Activated CD4-positive, alpha-beta T cell treated with anti-CD3 and anti-CD28 coated beads, Interleukin-2, amount 10 ng/mL, durations not matched to agents 7 days and 5 days (primary cell): ENCODE results near the gene ZSWIM9. TPM values are rescaled to one million over a fixed set of nuclear protein-coding genes. Genes with fewer than 3 reads are reported as not detected.

Experiments used
- CTCF ChIA-PET: fragments of 350-600 bp; sonication (Branson Sonifier 250); formaldehyde crosslinking; loops from one replicate; lab custom pipeline; 2021; ENCODE audit warnings: antibody characterized with exemption; lab: Charles Lee
- POLR2A ChIA-PET: fragments of 350-600 bp; sonication (Branson Sonifier 250); formaldehyde crosslinking; loops from one replicate; lab custom pipeline; 2021; ENCODE audit warnings: antibody characterized with exemption; lab: Charles Lee
- DNase-seq: peaks from one replicate; pipeline ENCODE4 v3.0.0-alpha.2; 2020
- H3K27ac Mint-ChIP-seq: one replicate; pipeline ENCODE4 v1.8.0; 2021; ENCODE audit warnings: mild to moderate bottlenecking, moderate library complexity, mixed read lengths
- H3K27me3 Mint-ChIP-seq: one replicate; pipeline ENCODE4 v1.8.0; 2021; ENCODE audit warnings: mixed read lengths
- H3K36me3 Mint-ChIP-seq: one replicate; pipeline ENCODE4 v1.8.0; 2021; ENCODE audit warnings: low read depth, mixed read lengths
- H3K4me1 Mint-ChIP-seq: one replicate; pipeline ENCODE4 v1.8.0; 2021; ENCODE audit warnings: mixed read lengths
- H3K4me3 Mint-ChIP-seq: one replicate; pipeline ENCODE4 v1.8.0; 2021; ENCODE audit warnings: mild to moderate bottlenecking, moderate library complexity, mixed read lengths
- H3K9me3 Mint-ChIP-seq: one replicate; pipeline ENCODE4 v1.8.0; 2021; ENCODE audit warnings: mixed read lengths
- total RNA-seq, 2 experiments: library from RNA; stranded (reverse); gene quantifications; one replicate each; pipeline ENCODE4 v1.2.3, GENCODE V29; 2021

ZSWIM9 gene
- total RNA-seq, 2 experiments from 2014 or later: 6.9 to 9.3 TPM

- ChIA-PET CTCF (interaction anchor here (1.3 kb wide), 1 partner anchor 22 kb away, joined by 5 read pairs; no protein-coding TSS in a partner anchor), POLR2A (no interaction called here)
- peak overlapping the region; percentile 36 for H3K27ac Mint-ChIP-seq
- no peaks in the 10 kb centered on the region for H3K9me3 Mint-ChIP-seq
- H3K27me3 Mint-ChIP-seq: no peaks in the 10 kb centered on the region
- H3K36me3 Mint-ChIP-seq: peaks cover 42% of the 10 kb centered on the region
- peaks cover 3% of the 10 kb centered on the region for H3K4me1 Mint-ChIP-seq
- DNase-seq: no peak
- H3K4me3 Mint-ChIP-seq: no peak overlapping the region
Observed at GRCh38 chr19:48148576-48148975, 21.9 kb upstream of the ZSWIM9 start.

GRCh38 chr19:48149430-48149829 is 21.1 kb upstream of the ZSWIM9 start:
- no peaks in the 10 kb centered on the region for H3K9me3 Mint-ChIP-seq
- DNase-seq: no peak
- CTCF ChIA-PET: no interaction called here
- peaks cover 3% of the 10 kb centered on the region for H3K4me1 Mint-ChIP-seq
- no peaks in the 10 kb centered on the region for H3K27me3 Mint-ChIP-seq
- no peak overlapping the region for H3K27ac Mint-ChIP-seq
- POLR2A ChIA-PET: interaction anchor here (0.6 kb wide), 1 partner anchor 1592 kb away, joined by 5 read pairs; no protein-coding TSS in a partner anchor
- H3K36me3 Mint-ChIP-seq: peaks cover 38% of the 10 kb centered on the region
- no peak overlapping the region for H3K4me3 Mint-ChIP-seq

- no peaks in the 10 kb centered on the region for H3K9me3 Mint-ChIP-seq
- no peaks in the 10 kb centered on the region for H3K27me3 Mint-ChIP-seq
- peaks cover 31% of the 10 kb centered on the region for H3K36me3 Mint-ChIP-seq
- ChIA-PET POLR2A (interaction anchor here (0.7 kb wide), 1 partner anchor 74 kb away, joined by 6 read pairs; no protein-coding TSS in a partner anchor), CTCF (interaction anchor here (1.2 to 1.4 kb wide), 3 partner anchors 10 to 46 kb away, joined by 3 to 4 read pairs (median 3); no protein-coding TSS in a partner anchor)
- DNase-seq: peak; percentile 74
- H3K4me1 Mint-ChIP-seq: peaks cover 5% of the 10 kb centered on the region
- peak overlapping the region; percentile 31 for H3K27ac Mint-ChIP-seq
- no peak overlapping the region for H3K4me3 Mint-ChIP-seq
Observed at GRCh38 chr19:48152551-48152950, 17.9 kb upstream of the ZSWIM9 start.

GRCh38 chr19:48154003-48154402 is 16.5 kb upstream of the ZSWIM9 start:
- peaks cover 5% of the 10 kb centered on the region for H3K4me1 Mint-ChIP-seq
- POLR2A ChIA-PET: no interaction called here
- H3K27me3 Mint-ChIP-seq: no peaks in the 10 kb centered on the region
- DNase-seq: no peak
- H3K4me3 Mint-ChIP-seq: no peak overlapping the region
- H3K27ac Mint-ChIP-seq: peak overlapping the region; percentile 1
- H3K36me3 Mint-ChIP-seq: peaks cover 36% of the 10 kb centered on the region
- CTCF ChIA-PET: interaction anchor here (0.5 to 1.4 kb wide), 3 partner anchors 44 to 72 kb away, joined by 3 read pairs; no protein-coding TSS in a partner anchor
- no peaks in the 10 kb centered on the region for H3K9me3 Mint-ChIP-seq

GRCh38 chr19:48158210-48158790 is 12.2 kb upstream of the ZSWIM9 start:
- H3K36me3 Mint-ChIP-seq: peaks cover 47% of the 10 kb centered on the region
- ChIA-PET POLR2A (no interaction called here), CTCF (interaction anchor here (0.6 to 1.2 kb wide), 4 partner anchors 11 to 236 kb away, joined by 3 to 7 read pairs (median 3); partner anchors contain the start of gene LIG1)
- peaks cover 2% of the 10 kb centered on the region for H3K4me1 Mint-ChIP-seq
- H3K9me3 Mint-ChIP-seq: no peaks in the 10 kb centered on the region
- H3K27ac Mint-ChIP-seq: no peak overlapping the region
- no peak for DNase-seq
- H3K27me3 Mint-ChIP-seq: no peaks in the 10 kb centered on the region
- no peak overlapping the region for H3K4me3 Mint-ChIP-seq

- peaks cover 32% of the 10 kb centered on the region for H3K36me3 Mint-ChIP-seq
- peak overlapping the region; percentile 86 for H3K4me3 Mint-ChIP-seq
- CTCF ChIA-PET: interaction anchor here (1.4 kb wide), 1 partner anchor 10 kb away, joined by 3 read pairs; no protein-coding TSS in a partner anchor
- peaks cover 39% of the 10 kb centered on the region for H3K4me1 Mint-ChIP-seq
- POLR2A ChIA-PET: no interaction called here
- H3K9me3 Mint-ChIP-seq: no peaks in the 10 kb centered on the region
- DNase-seq: no peak
- no peaks in the 10 kb centered on the region for H3K27me3 Mint-ChIP-seq
- peak overlapping the region; percentile 95 for H3K27ac Mint-ChIP-seq
Observed at GRCh38 chr19:48168689-48169088, 1.8 kb upstream of the ZSWIM9 start.

- Mint-ChIP-seq H3K9me3 (no peaks in the 10 kb centered on the region), H3K27ac (peak overlapping the region; percentile 95), H3K4me1 (peaks cover 44% of the 10 kb centered on the region), H3K36me3 (peaks cover 32% of the 10 kb centered on the region), H3K4me3 (peak overlapping the region; percentile 86), H3K27me3 (no peaks in the 10 kb centered on the region)
- ChIA-PET CTCF (interaction anchor here (0.6 to 1.4 kb wide), 3 partner anchors 10 to 145 kb away, joined by 3 read pairs; no protein-coding TSS in a partner anchor), POLR2A (interaction anchor here (1.9 kb wide), 1 partner anchor 34 kb away, joined by 6 read pairs; no protein-coding TSS in a partner anchor)
- DNase-seq: peak; percentile 92
Observed at GRCh38 chr19:48169578-48169938, 922 bp upstream of the ZSWIM9 start.

- ChIA-PET POLR2A (interaction anchor here (1.0 to 1.9 kb wide), 2 partner anchors 33 to 78 kb away, joined by 4 to 6 read pairs; no protein-coding TSS in a partner anchor), CTCF (interaction anchor here (0.5 to 1.4 kb wide), 3 partner anchors 33 to 101 kb away, joined by 3 read pairs; no protein-coding TSS in a partner anchor)
- Mint-ChIP-seq H3K36me3 (peaks cover 28% of the 10 kb centered on the region), H3K9me3 (no peaks in the 10 kb centered on the region), H3K4me3 (peak overlapping the region; percentile 86), H3K27ac (peak overlapping the region; percentile 95), H3K4me1 (peaks cover 43% of the 10 kb centered on the region), H3K27me3 (no peaks in the 10 kb centered on the region)
- no peak for DNase-seq
Observed at GRCh38 chr19:48170817-48171347, 402 bp downstream of the ZSWIM9 start.

GRCh38 chr19:48171710-48172109 is 1.2 kb downstream of the ZSWIM9 start:
- Mint-ChIP-seq H3K4me1 (peaks cover 43% of the 10 kb centered on the region), H3K4me3 (peak overlapping the region; percentile 86), H3K27ac (peak overlapping the region; percentile 95), H3K36me3 (peaks cover 29% of the 10 kb centered on the region), H3K9me3 (no peaks in the 10 kb centered on the region), H3K27me3 (no peaks in the 10 kb centered on the region)
- no peak for DNase-seq
- POLR2A ChIA-PET: interaction anchor here (1.0 kb wide), 1 partner anchor 78 kb away, joined by 4 read pairs; no protein-coding TSS in a partner anchor
- CTCF ChIA-PET: interaction anchor here (0.6 to 1.4 kb wide), 2 partner anchors 32 to 80 kb away, joined by 3 read pairs; no protein-coding TSS in a partner anchor

GRCh38 chr19:48174445-48175030 is 4.1 kb downstream of the ZSWIM9 start:
- CTCF ChIA-PET: interaction anchor here (0.5 kb wide), 1 partner anchor 61 kb away, joined by 3 read pairs; no protein-coding TSS in a partner anchor
- no peak overlapping the region for H3K27ac Mint-ChIP-seq

GRCh38 chr19:48175578-48175977 is 5.1 kb downstream of the ZSWIM9 start:
- no peak for DNase-seq
- Mint-ChIP-seq H3K27me3 (no peaks in the 10 kb centered on the region), H3K9me3 (peaks cover 6% of the 10 kb centered on the region), H3K4me1 (peaks cover 23% of the 10 kb centered on the region), H3K36me3 (peaks cover 54% of the 10 kb centered on the region), H3K27ac (no peak overlapping the region), H3K4me3 (no peak overlapping the region)
- ChIA-PET CTCF (no interaction called here), POLR2A (no interaction called here)

More at GRCh38 chr19:48174445-48175030, 4.1 kb downstream of the ZSWIM9 start:
- Mint-ChIP-seq H3K4me1 (peaks cover 23% of the 10 kb centered on the region), H3K27me3 (no peaks in the 10 kb centered on the region), H3K36me3 (peaks cover 44% of the 10 kb centered on the region), H3K4me3 (no peak overlapping the region), H3K9me3 (peaks cover 2% of the 10 kb centered on the region)
- DNase-seq: no peak
- POLR2A ChIA-PET: no interaction called here

GRCh38 chr19:48176226-48176625 is 5.7 kb downstream of the ZSWIM9 start:
- Mint-ChIP-seq H3K4me3 (no peak overlapping the region), H3K36me3 (peaks cover 53% of the 10 kb centered on the region), H3K27me3 (no peaks in the 10 kb centered on the region), H3K4me1 (peaks cover 18% of the 10 kb centered on the region), H3K27ac (no peak overlapping the region), H3K9me3 (peaks cover 6% of the 10 kb centered on the region)
- ChIA-PET CTCF (no interaction called here), POLR2A (interaction anchor here (0.6 kb wide), 1 partner anchor 83 kb away, joined by 3 read pairs; no protein-coding TSS in a partner anchor)
- DNase-seq: no peak
